OCI-LY1 (cell line): Measurements from ENCODE around the gene SHISA3.

Experiments
- H2AFZ ChIP-seq: fragments of 200-600 bp; sonication (generic), shearing (Covaris generic); 2 replicates; pipeline ENCODE4 v1.6.0; 2014; ENCODE audit warnings: antibody characterized with exemption, mild to moderate bottlenecking, low read length
- H3F3A ChIP-seq: fragments of 200-600 bp; sonication (generic), shearing (Covaris generic); 2 replicates; pipeline ENCODE4 v1.6.0; 2014; ENCODE audit warnings: mild to moderate bottlenecking, antibody characterized with exemption, low read length, moderate library complexity; ENCODE audit not compliant: insufficient read depth
- H3K27ac ChIP-seq: fragments of 200-600 bp; sonication (generic); 2 replicates; pipeline ENCODE4 v1.5.1; 2014; ENCODE audit warnings: low read length, mixed run types, mild to moderate bottlenecking, low read depth; ENCODE audit not compliant: poor library complexity, severe bottlenecking
- H3K27me3 ChIP-seq: fragments of 200-600 bp; sonication (generic); 2 replicates; pipeline ENCODE4 v1.6.0; 2014; ENCODE audit warnings: antibody characterized with exemption, mild to moderate bottlenecking, low read length, moderate library complexity; ENCODE audit not compliant: insufficient read depth
- H3K36me3 ChIP-seq: fragments of 200-600 bp; sonication (generic); 2 replicates; pipeline ENCODE4 v1.6.1; 2014; ENCODE audit warnings: mild to moderate bottlenecking, antibody characterized with exemption, low read length, moderate library complexity, mixed read lengths; ENCODE audit not compliant: insufficient read depth
- H3K4me1 ChIP-seq: fragments of 200-600 bp; sonication (generic); 2 replicates; pipeline ENCODE4 v1.5.1; 2014; ENCODE audit warnings: mild to moderate bottlenecking, low read length, moderate library complexity; ENCODE audit not compliant: insufficient read depth, severe bottlenecking
- H3K4me2 ChIP-seq: fragments of 200-600 bp; sonication (generic), shearing (Covaris generic); 2 replicates; pipeline ENCODE4 v1.6.1; 2014; ENCODE audit warnings: low read length
- H3K4me3 ChIP-seq: fragments of 200-600 bp; sonication (generic); 2 replicates; pipeline ENCODE4 v1.5.1; 2014; ENCODE audit warnings: low read length, low read depth, mild to moderate bottlenecking, mixed read lengths; ENCODE audit not compliant: poor library complexity, severe bottlenecking
- H3K79me2 ChIP-seq: fragments of 200-600 bp; shearing (Covaris generic); 2 replicates; pipeline ENCODE4 v1.6.1; 2016; ENCODE audit warnings: mixed run types, low read length, mixed read lengths; ENCODE audit not compliant: insufficient read depth
- H3K9ac ChIP-seq: fragments of 200-600 bp; sonication (generic), shearing (Covaris generic); 2 replicates; pipeline ENCODE4 v1.6.1; 2014; ENCODE audit warnings: mild to moderate bottlenecking, low read length, mixed read lengths
- H3K9me2 ChIP-seq: fragments of 200-600 bp; sonication (generic), shearing (Covaris generic); 2 replicates; pipeline ENCODE4 v1.6.1; 2014; ENCODE audit warnings: low read depth, mild to moderate bottlenecking, low read length, mixed read lengths
- H3K9me3 ChIP-seq: fragments of 200-600 bp; shearing (Covaris generic); 2 replicates; pipeline ENCODE4 v1.6.1; 2014; ENCODE audit warnings: low read length, mixed read lengths
- H4K20me1 ChIP-seq: fragments of 200-600 bp; sonication (generic), shearing (Covaris generic); 2 replicates; pipeline ENCODE4 v1.6.0; 2016; ENCODE audit warnings: mild to moderate bottlenecking, low read length; ENCODE audit not compliant: insufficient read depth
- CTCF ChIP-seq: fragments of 200-600 bp; sonication (generic), shearing (Covaris generic); IDR thresholded peaks from 2 replicates; pipeline ENCODE4 v1.5.1; 2017; ENCODE audit warnings: mild to moderate bottlenecking, antibody characterized with exemption, low read length, moderate library complexity, mixed read lengths
- EZH2 ChIP-seq: fragments of 200-600 bp; sonication (generic), shearing (Covaris generic); IDR thresholded peaks from 2 replicates; pipeline ENCODE4 v1.8.0; 2017; ENCODE audit warnings: borderline replicate concordance, mixed run types, mild to moderate bottlenecking, antibody characterized with exemption, low read length, moderate library complexity, mixed read lengths

SHISA3 gene

GRCh38 chr4:42399393-42399792 is 2.1 kb downstream of the SHISA3 start:
- Histone ChIP-seq H3K9me2 (no peaks in the 10 kb centered on the region), H3K4me1 (peaks cover 26% of the 10 kb centered on the region), H3F3A (no peaks in the 10 kb centered on the region), H3K36me3 (no peaks in the 10 kb centered on the region), H3K4me2 (no peak overlapping the region), H4K20me1 (no peaks in the 10 kb centered on the region), H3K9ac (no peak overlapping the region), H2AFZ (no peak overlapping the region), H3K9me3 (no peaks in the 10 kb centered on the region), H3K27ac (no peak overlapping the region), H3K27me3 (peaks cover 9% of the 10 kb centered on the region; the same call in 1 of the 2 replicates), H3K4me3 (no peak overlapping the region), H3K79me2 (no peaks in the 10 kb centered on the region)
- TF ChIP-seq EZH2 (no peak), CTCF (no peak)

GRCh38 chr4:42401171-42401570 is 3.9 kb downstream of the SHISA3 start:
- TF ChIP-seq EZH2 (no peak), CTCF (no peak)
- no peak overlapping the region for H3K4me2 ChIP-seq
- peaks cover 26% of the 10 kb centered on the region for H3K4me1 ChIP-seq
- H3F3A ChIP-seq = no peaks in the 10 kb centered on the region
- no peaks in the 10 kb centered on the region for H3K36me3 ChIP-seq
- no peak overlapping the region for H3K9ac ChIP-seq
- no peaks in the 10 kb centered on the region for H3K9me3 ChIP-seq
- no peak overlapping the region for H3K27ac ChIP-seq
- no peaks in the 10 kb centered on the region for H3K9me2 ChIP-seq
- H2AFZ ChIP-seq = no peak overlapping the region
- no peak overlapping the region for H3K4me3 ChIP-seq
- H4K20me1 ChIP-seq = no peaks in the 10 kb centered on the region
- no peaks in the 10 kb centered on the region for H3K79me2 ChIP-seq
- peaks cover 9% of the 10 kb centered on the region; the same call in 1 of the 2 replicates for H3K27me3 ChIP-seq

GRCh38 chr4:42404001-42404400 is 6.7 kb downstream of the SHISA3 start:
- Histone ChIP-seq H2AFZ (no peak overlapping the region), H3K4me1 (no peaks in the 10 kb centered on the region), H3K9me2 (no peaks in the 10 kb centered on the region), H3K79me2 (no peaks in the 10 kb centered on the region), H3K4me3 (no peak overlapping the region), H3K36me3 (no peaks in the 10 kb centered on the region), H4K20me1 (no peaks in the 10 kb centered on the region), H3K4me2 (no peak overlapping the region), H3F3A (no peaks in the 10 kb centered on the region), H3K9me3 (no peaks in the 10 kb centered on the region), H3K27ac (no peak overlapping the region), H3K9ac (no peak overlapping the region), H3K27me3 (peaks cover 5% of the 10 kb centered on the region; the same call in 1 of the 2 replicates)
- no peak for TF ChIP-seq EZH2
- peak; percentile 15; the same call in 1 of the 2 replicates for TF ChIP-seq CTCF
